Activated CD4-positive, alpha-beta T cell treated with anti-CD3 and anti-CD28 coated beads, Interleukin-2, amount 50 U/mL, for 48 hours (primary cell): Measurements from ENCODE around the gene PDZRN3.

Source experiments
- DNase-seq, 2 experiments: peaks; one replicate each; pipeline ENCODE4 v3.0.0-alpha.2; 2020

Gene PDZRN3

GRCh38 chr3:73448041-73448440 is 176.7 kb downstream of the PDZRN3 start:
- no peak for DNase-seq

DNA sequence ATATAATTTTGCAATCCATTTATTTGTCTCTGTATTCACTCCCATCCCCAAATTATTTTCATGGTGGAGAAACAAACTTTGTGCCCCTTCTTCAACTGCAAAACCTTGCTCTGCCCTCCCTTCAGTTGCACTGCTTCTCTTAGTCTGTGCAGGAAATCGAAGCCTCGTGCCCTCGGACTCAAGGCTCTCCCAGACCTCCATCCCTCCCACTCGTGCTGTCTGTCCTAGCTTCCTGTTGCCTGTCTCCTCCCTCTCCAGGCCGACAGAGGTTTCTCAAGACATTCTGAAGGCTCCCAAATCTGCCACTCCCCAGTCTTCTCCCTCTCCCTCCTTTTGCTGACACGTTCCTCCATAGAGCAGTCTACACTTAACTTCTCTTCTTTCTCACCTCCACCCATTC is 177.6 kb downstream of the PDZRN3 start:
- no peak for DNase-seq

GRCh38 chr3:73446467-73447110 is 178.2 kb downstream of the PDZRN3 start:
- no peak for DNase-seq

DNA sequence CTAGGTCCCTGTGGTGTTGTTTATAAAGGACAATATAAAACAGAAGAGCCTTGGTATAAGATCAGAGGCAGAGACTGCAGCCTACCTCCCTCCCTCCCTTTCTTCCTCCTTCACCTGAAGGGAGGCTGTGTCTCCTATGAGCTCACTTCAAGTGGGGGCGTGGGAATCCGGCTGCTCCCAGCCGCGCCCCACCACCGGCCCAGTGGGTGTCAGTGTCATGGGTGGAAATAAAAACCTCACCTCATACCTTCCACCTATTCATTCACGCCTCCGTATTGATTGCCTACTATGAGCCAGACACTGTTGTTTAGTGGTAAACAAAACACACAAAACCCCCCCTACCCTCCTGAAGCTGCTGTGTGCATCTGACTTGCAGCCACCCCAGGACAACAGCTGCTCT is 181.9 kb downstream of the PDZRN3 start:
- no peak for DNase-seq

GRCh38 chr3:73442152-73442551 is 182.6 kb downstream of the PDZRN3 start:
- no peak for DNase-seq

DNA sequence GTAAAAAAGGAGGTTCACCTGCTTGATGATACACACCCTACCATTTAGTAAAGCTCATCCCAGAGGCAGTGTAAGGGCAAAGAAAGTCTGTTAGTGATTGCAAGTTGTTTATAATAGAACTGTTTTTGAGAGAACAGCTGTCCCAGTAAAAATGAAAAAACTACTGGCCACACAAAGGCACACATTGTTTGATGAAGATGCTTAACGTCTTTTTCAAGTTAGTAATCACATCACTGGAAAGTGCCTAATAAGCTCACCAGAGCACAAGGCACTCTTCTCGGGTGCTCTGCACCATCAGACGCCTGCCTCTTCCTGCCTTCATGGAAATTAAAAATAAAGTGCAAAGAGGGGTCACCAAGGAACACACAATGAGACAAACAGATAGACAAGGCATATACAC is 186.9 kb downstream of the PDZRN3 start:
- no peak for DNase-seq

- no peak for DNase-seq
Observed at GRCh38 chr3:73435055-73435454, 189.7 kb downstream of the PDZRN3 start.

GRCh38 chr3:73433687-73434086 is 191.1 kb downstream of the PDZRN3 start:
- no peak for DNase-seq

DNA sequence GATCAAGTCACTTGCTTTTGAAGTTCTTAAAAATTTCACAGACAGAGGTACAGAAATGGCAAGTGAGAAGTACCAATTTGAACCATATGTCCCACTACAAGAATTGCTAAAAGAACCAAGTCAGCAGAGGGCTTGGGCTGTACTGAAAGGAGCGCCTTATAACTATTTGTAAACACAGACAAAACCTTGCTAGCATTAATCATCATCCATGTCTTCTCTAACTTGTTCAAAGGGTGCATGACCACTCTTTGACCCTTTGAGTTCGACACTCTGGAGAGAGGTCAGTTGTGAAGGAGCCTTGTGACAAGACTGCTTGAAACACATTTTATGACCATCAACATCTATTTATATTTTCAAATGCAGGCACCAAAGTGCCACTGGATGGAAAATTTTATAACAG is 191.7 kb downstream of the PDZRN3 start:
- no peak for DNase-seq

- no peak for DNase-seq
Observed at GRCh38 chr3:73432706-73433032, 192.1 kb downstream of the PDZRN3 start.

DNA sequence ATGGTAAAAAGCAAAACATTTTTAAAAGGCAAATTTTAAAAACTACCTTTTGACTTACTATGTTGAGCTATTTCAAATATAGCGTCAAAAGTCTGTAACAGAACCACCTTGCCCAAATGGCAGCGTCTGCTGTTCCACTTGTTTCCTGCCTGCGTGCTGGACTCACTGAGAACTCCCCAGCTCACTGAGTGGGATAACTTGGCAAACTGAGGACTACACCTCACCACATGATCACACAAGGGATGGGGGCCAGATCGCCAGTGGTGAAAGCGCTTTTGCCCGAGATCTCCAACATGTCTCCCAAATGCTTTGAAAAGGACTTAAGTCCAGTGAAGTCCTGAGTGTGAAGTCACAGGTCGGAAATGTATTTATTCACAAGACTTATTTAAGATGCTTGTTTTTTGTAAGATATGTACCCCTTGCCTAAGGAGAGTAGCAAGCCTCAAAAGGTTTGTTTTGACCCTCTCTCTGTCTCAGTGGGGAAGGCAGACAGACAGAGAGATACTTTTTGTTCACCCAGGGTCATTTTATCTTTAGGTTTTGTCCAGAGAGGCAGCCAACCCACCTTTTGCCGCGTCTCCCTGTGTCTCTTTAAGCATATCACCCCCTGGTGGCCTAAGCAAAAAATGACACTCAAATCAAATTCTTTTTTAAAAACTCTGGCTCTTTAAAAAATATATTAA is 192.6 kb downstream of the PDZRN3 start:
- peak in 1 of 2 experiments; percentile 2 for DNase-seq

- DNase-seq, result no peak
Observed at GRCh38 chr3:73431183-73431900, 193.4 kb downstream of the PDZRN3 start.

GRCh38 chr3:73427048-73427706 is 197.6 kb downstream of the PDZRN3 start:
- no peak for DNase-seq

- DNase-seq, result no peak
Observed at GRCh38 chr3:73426606-73427005, 198.1 kb downstream of the PDZRN3 start.

GRCh38 chr3:73423116-73423515 is 201.6 kb downstream of the PDZRN3 start:
- no peak for DNase-seq

DNA sequence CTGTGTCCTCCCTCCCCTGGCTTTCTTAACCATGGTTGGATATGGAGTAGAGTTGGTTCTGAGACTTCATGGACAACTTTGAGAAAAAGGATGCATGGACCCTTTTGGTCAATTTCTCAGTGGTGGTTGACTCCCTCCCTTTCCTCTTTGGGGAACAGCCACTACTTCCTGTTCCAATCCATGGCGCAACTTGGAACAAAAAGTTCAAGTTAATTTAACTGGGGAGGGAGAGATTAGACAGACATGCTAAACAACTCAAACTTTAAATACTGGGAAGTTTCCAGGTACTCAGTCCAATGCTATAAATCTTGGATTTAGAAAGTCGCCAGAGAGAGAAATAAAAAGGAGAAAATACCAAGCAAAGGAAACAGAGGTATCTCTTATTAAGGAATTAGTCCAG is 202.2 kb downstream of the PDZRN3 start:
- no peak for DNase-seq

DNA sequence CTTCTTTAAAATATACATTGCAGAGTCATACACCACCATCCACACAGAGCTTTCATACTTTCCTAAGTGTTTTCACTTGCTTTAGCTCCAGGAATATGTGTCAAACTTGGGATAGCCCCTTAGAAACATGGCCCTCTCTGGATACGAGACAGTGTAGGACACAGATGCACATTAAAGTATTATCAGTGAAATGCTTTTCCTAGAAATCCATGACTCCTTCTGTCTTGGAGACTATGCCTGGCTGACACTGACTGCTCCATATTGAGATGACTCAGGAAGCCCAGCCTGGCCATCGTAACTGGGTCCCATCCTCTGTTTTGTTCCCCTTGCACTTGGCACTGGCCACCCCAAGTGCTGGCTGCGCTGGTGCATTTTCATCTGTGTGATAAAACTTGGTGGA is 204.8 kb downstream of the PDZRN3 start:
- no peak for DNase-seq

- no peak for DNase-seq
Observed at GRCh38 chr3:73419179-73419803, 205.4 kb downstream of the PDZRN3 start.

GRCh38 chr3:73418681-73419080 is 206.1 kb downstream of the PDZRN3 start:
- no peak for DNase-seq

GRCh38 chr3:73415118-73415517 is 209.6 kb downstream of the PDZRN3 start:
- DNase-seq, result no peak

- no peak for DNase-seq
Observed at GRCh38 chr3:73413619-73414018, 211.1 kb downstream of the PDZRN3 start.

DNA sequence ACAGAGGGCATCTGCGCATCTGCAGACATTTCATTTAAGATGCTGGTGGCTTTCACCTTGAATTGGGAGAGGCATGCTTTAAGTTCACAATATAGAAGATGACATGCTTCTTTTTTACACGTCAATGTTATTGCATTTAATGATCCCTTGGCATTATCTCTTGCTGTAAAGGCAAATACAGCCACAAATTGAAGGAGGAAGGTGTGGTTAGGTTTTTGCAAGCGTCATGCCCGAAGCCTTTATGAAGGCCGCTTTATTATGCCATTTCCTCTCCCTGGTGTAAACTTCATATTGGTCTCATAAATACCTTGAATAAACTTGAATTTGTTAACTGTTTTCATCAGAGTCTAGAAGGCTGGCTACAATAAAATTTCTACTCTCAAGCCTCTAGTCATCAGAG is 212.7 kb downstream of the PDZRN3 start:
- no peak for DNase-seq

GRCh38 chr3:73411545-73411944 is 213.2 kb downstream of the PDZRN3 start:
- no peak for DNase-seq
